GM12891 (cell line): ENCODE measurements around the gene OXER1.

Experiments used
- PAX5 ChIP-seq: IDR thresholded peaks from 2 replicates; pipeline ENCODE4 v1.6.1; 2011; ENCODE audit warnings: low read length, moderate library complexity, mild to moderate bottlenecking; ENCODE audit not compliant: insufficient read depth, severe bottlenecking
- POLR2A ChIP-seq: IDR thresholded peaks from 2 replicates; pipeline ENCODE4 v1.6.1; 2011; ENCODE audit warnings: low read depth, low read length, control low read depth
- POLR2AphosphoS5 ChIP-seq: IDR thresholded peaks from 2 replicates; pipeline ENCODE4 v1.6.1; 2011; ENCODE audit warnings: low read depth, low read length, control low read depth
- SPI1 ChIP-seq: IDR thresholded peaks from 2 replicates; pipeline ENCODE4 v1.6.1; 2011; ENCODE audit warnings: low read depth, low read length, control low read depth
- TAF1 ChIP-seq: IDR thresholded peaks from 2 replicates; pipeline ENCODE4 v1.6.1; 2011; ENCODE audit warnings: low read depth, low read length, control low read depth

DNA sequence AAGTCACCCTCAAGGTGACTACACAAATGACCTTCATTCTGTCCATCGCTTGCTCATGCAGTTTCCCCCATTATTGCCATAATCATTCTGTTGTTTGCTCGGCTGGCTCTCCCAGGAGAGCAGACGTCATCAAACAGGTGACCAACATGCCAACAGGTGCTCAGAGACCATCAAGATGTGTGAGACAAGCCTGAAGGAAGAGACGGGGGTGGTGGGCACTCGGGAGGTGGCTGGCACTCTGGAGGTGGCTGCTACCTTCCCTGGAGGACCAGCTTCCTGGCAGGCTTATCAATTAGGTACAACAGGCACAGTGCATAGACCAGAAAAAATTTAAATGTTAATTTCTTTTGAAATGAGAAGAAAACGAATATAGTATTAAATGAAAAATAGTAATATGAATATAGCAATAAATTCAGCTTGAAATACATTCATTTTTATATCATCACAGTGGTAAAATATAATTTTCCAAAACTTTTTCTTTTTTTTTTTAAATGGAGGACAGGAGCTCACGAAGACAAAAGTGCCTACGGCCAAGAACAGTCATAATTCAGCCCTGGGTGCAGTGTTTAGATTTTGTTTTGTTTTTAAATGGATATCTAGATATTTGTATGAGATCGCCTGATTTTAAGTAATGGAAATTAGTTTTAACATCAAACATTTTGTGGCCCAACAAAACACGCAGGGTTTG lies 45.3 kb upstream of the OXER1 start:
- TF ChIP-seq TAF1 = no peak
- TF ChIP-seq POLR2A = no peak
- no peak for TF ChIP-seq POLR2AphosphoS5
- no peak for TF ChIP-seq PAX5
- TF ChIP-seq SPI1 = no peak
